GM10847 (cell line): ENCODE results near the gene MT1H.

Source experiments
- POLR2A ChIP-seq: IDR thresholded peaks from 2 replicates; pipeline ENCODE4 v1.6.1; 2011; ENCODE audit not compliant: insufficient read length; ENCODE audit errors: extremely low read depth

Gene MT1H

GRCh38 chr16:56697456-56698155 is 28.0 kb downstream of the MT1H start:
- TF ChIP-seq POLR2A: no peak

GRCh38 chr16:56700195-56700594 is 30.6 kb downstream of the MT1H start:
- TF ChIP-seq POLR2A: no peak

- no peak for TF ChIP-seq POLR2A
These were observed 31.0 kb downstream of the MT1H start for GRCh38 chr16:56700631-56701030.

GRCh38 chr16:56701534-56701933 is 31.9 kb downstream of the MT1H start:
- no peak for TF ChIP-seq POLR2A

- TF ChIP-seq POLR2A: no peak
These were observed 33.2 kb downstream of the MT1H start for GRCh38 chr16:56702836-56703235.

GRCh38 chr16:56708525-56709442 is 39.2 kb downstream of the MT1H start:
- TF ChIP-seq POLR2A: no peak

- no peak for TF ChIP-seq POLR2A
These were observed 39.9 kb downstream of the MT1H start for GRCh38 chr16:56709443-56710040.

GRCh38 chr16:56710181-56710737 is 40.6 kb downstream of the MT1H start:
- TF ChIP-seq POLR2A: no peak

GRCh38 chr16:56711862-56712261 is 42.2 kb downstream of the MT1H start:
- TF ChIP-seq POLR2A: no peak

GRCh38 chr16:56713794-56714193 is 44.2 kb downstream of the MT1H start:
- TF ChIP-seq POLR2A: no peak

- TF ChIP-seq POLR2A: no peak
These were observed 45.5 kb downstream of the MT1H start for GRCh38 chr16:56715126-56715525.

- no peak for TF ChIP-seq POLR2A
These were observed 47.1 kb downstream of the MT1H start for GRCh38 chr16:56716761-56717160.
